ENCODE measurements around the gene FTSJ1.

FTSJ1 gene

DNA sequence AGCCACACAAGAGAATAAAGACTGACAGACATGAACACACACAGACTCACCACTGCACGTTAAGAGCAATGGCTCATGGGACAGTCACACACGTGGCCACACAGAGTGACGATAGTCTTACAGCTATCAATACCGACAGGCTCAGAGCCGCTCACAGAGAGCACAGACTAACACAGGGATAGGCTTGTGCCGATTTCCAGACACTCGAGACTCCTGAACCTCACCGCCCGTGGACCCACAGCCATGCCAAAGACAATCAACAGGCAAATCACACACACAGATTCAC lies 5.2 kb upstream of the FTSJ1 start:
- no peak for DNase-seq (ENCODE audit: low read depth)

GRCh38 chrX:48471504-48471903 lies 4.5 kb upstream of the FTSJ1 start:
- no peak for DNase-seq (ENCODE audit: low read depth)

GRCh38 chrX:48472225-48472624 lies 3.8 kb upstream of the FTSJ1 start:
- no peak for DNase-seq (ENCODE audit: low read depth)

- no peak for DNase-seq (ENCODE audit: low read depth)
Observed at GRCh38 chrX:48472851-48473703, 2.9 kb upstream of the FTSJ1 start.

GRCh38 chrX:48473704-48473990 lies 2.4 kb upstream of the FTSJ1 start:
- no peak for DNase-seq (ENCODE audit: low read depth)

DNA sequence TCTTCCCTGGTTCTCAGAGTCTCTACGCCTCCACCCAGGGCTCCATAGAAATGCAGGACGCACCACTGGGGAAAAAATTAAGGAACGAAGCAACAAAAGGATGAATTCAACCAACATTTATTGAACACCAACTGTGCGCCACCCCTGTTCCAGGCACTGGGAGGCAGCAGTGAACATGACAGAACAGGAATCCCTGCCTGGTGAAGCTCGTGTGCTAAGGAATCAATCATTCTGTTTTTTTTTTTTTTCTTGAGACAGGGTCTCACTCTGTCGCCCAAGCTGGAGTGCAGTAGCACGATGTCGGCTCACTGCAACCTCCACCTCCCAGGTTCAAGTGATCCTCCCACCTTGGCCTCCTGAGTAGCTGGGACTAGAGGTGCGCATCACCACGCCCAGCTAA lies 1.9 kb upstream of the FTSJ1 start:
- DNase-seq (ENCODE audit: low read depth), result no peak

GRCh38 chrX:48474581-48474980 lies 1.4 kb upstream of the FTSJ1 start:
- no peak for DNase-seq (ENCODE audit: low read depth)

DNA sequence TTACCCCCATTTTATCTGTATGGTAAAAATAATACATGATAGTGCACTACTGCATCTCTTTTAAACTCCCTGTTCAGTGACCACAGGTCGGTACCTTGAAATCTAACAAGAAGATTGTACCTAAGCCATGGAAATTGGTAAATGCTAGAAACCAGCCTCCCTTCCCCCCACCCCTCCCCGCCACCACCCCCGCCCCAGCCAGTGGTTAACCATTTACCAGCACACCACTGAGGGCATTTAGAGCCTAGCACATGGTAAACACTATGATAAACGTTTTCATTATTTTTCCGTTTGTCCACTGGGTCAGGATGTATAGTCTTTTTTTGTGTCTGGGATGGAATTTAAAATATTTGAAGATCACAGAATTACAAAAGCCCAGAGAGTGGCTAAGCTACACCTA lies 703 bp upstream of the FTSJ1 start:
- no peak for DNase-seq (ENCODE audit: low read depth)

GRCh38 chrX:48476919-48477318 lies 920 bp downstream of the FTSJ1 start:
- no peak for DNase-seq (ENCODE audit: low read depth)

DNA sequence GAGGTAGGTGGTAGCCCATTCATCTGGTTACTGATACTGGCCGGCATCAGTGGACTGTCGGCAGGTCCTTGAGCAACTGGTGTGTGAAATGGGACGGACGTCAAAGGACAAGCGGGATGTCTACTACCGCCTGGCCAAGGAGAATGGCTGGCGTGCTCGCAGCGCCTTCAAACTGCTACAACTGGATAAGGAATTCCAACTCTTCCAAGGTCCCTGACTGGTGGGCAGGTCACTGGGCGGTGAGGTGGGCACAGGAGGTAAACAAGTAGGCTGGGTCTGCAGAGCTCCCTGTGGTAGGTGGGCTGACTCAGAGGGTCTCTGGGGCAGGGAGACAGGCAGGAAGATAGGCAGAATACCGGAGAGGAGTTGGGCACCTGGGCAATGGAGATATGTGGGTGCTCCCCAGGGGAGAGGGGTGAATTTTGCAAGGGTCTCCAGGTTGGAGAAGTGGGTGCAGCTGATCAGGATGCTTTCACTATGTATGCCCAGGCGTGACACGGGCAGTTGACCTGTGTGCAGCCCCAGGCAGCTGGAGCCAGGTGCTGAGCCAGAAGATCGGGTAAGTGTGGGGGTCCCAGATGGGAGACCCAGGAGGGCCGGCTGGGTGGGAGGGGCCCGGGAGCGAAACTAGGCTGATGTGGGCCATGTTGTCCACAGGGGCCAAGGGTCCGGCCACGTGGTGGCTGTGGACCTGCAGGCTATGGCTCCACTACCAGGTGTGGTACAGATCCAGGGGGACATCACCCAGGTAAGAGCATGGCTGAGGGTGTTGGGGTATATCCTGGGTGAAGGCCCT lies 2.2 kb downstream of the FTSJ1 start:
- no peak for DNase-seq (ENCODE audit: low read depth)

GRCh38 chrX:48478806-48479205 lies 2.8 kb downstream of the FTSJ1 start:
- no peak for DNase-seq (ENCODE audit: low read depth)

DNA sequence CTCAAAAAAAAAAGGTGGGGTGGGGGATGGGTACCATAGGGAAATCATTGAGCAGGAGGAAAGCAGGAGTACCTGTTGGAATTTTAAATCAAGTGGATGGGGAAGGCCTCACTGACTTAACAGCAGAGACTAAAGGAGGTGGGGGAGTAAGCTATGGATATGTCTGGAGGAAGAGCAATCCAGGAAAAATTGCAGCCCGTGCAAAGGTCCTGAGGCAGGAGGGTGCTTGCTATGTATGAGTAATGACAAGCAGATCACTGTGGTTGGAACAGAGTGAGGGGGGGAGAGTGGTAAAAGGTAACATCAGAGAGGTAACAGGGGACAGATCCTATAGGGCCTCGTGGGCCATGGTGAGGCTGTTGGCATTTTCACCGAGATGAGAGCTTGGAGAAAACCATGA lies 4.1 kb downstream of the FTSJ1 start:
- no peak for DNase-seq (ENCODE audit: low read depth)

DNA sequence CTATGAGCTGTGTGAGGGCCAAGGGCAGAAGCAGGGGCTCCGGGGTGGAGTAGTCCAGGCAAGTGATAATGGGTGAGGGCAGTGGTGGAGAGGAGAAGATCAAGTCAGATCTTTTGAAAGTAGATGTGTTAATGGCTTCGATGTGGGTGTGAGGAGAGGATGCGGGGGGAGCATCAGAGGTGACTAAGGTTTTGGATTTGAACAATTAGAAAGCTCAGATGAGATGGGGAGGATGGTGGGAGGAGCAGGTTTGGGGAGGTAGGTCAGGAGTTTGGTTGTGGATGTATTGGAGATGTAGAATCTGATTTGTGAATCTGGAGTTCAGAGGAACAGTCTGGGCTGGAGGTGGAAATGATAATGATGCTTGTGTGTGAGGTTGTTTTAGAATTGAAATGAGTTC lies 4.6 kb downstream of the FTSJ1 start:
- no peak for DNase-seq (ENCODE audit: low read depth)

GRCh38 chrX:48482526-48482925 lies 6.5 kb downstream of the FTSJ1 start:
- no peak for DNase-seq (ENCODE audit: low read depth)

DNA sequence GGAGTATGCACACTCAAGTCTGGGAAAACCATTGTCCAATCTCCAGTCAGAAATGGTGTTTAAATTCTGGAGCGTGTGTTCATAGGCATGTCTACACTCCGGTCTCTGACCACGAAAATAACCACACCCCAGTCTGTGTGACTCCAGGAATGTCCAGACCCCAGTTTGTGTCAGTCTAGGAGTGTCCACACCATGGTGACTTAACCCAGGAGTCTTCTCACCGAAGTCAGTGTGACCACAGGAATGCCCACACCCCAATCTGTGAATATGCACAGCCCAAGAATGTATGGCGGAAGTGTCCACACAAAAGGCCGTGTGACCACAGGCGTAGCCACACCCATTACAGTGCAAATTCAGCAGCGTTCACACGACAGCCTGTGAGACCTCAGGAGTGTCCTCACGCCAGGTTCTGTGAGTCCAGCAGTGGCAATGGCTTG lies 11.4 kb downstream of the FTSJ1 start:
- no peak for DNase-seq (ENCODE audit: low read depth)

DNA sequence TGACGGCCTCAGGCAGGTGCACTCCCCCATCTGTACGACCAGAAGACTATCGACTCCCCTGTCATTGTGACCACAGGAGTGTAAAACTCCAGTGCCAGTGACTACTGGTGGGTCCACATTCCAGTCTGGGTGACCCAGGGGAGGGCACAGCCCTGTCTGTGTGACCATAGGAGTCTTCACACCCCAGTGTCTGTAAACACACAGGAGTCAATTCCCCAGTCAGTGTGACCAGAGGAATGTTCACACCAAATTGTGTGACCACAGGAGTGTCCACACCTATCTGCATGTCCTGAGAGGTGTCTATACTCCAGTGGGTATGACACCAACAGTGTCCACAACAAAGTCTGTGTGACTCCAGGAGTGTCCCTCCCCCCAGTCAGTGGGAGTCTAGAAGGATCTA lies 12.0 kb downstream of the FTSJ1 start:
- no peak for DNase-seq (ENCODE audit: low read depth)

- no peak for DNase-seq (ENCODE audit: low read depth)
Observed at GRCh38 chrX:48489296-48489695, 13.3 kb downstream of the FTSJ1 start.

DNA sequence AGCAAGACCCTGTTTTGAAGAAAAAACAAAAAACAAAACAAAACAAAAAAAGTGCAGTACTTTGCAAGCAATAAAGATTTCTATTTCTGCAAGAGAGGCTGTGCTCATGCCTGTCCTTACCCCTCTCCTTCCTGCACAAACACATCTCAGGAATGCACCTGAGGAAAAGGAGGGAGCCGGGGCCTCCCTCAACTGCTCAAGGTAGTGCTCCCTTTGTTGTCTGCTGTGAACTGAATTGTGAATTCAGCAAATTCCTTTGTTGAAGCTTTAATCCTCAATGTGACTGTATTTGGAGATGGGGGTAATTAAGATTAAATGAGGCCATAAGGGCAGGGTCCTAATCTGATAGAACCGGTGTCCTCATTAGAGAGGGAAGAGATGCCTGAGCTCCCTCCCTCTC lies 13.9 kb downstream of the FTSJ1 start:
- DNase-seq (ENCODE audit: low read depth), result no peak

- no peak for DNase-seq (ENCODE audit: low read depth)
Observed at GRCh38 chrX:48490661-48491060, 14.7 kb downstream of the FTSJ1 start.

DNA sequence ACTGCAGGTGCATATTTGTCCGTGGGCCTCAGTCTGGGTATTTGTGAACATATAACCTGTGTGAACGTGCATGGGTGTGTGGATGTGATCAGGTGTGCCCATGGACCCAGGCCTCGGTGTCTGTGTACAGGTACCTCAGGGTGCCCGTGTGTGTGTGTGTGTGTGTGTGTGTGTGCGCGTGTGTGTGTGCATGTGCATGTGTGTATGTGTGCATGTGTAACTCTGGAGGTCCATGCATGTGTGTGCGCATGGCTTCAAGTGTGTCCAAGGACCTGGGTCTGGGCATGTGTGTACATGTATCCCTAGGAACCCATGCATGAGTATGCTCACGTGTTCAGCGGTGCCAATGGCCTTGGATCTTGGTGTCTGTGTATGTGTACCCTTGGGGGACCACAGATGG lies 15.8 kb downstream of the FTSJ1 start:
- no peak for DNase-seq (ENCODE audit: low read depth)

GRCh38 chrX:48492293-48492910 lies 16.4 kb downstream of the FTSJ1 start:
- DNase-seq (ENCODE audit: low read depth), result no peak

GRCh38 chrX:48493890-48494364 lies 17.9 kb downstream of the FTSJ1 start:
- DNase-seq (ENCODE audit: low read depth), result no peak

DNA sequence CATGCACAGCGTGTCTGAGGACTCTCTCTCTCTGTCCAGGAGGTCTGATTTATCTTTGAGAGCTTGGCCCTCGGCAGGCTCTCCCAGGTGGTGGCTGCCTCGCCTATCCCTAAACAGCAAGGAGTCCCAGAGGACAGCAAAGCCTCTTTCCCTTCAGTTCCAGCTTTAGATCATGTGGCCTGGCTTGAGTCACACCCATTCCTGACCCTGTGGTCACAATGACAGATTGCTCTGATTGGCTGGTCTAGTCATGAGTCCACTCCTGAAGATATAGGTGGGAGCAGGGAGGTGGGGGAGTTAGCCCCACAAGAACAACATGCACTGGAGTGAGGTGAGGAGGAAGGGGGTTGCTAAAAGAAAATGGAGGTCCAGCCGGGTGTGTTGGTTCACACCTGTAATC lies 20.7 kb downstream of the FTSJ1 start:
- DNase-seq (ENCODE audit: low read depth), result no peak
